Activated CD4-positive, alpha-beta T cell treated with anti-CD3 and anti-CD28 coated beads, Interleukin-2, amount 50 U/mL, for 24 hours (primary cell): ENCODE results near the gene XKR3.
"Not testable (repeated sequence)": the region's sequence is repeated elsewhere in the genome, so short reads cannot be mapped to it uniquely, and the experiment has no call there.

Experiments used
- DNase-seq, 2 donors: peaks; one replicate each; pipeline ENCODE4 v3.0.0-alpha.2; 2020; ENCODE audit warnings: low read depth in 1 of 2, low spot score in 1 of 2

XKR3 gene

GRCh38 chr22:16806401-16806800 is 18.8 kb downstream of the XKR3 start:
- no peak for DNase-seq

GRCh38 chr22:16804882-16805281 is 20.3 kb downstream of the XKR3 start:
- DNase-seq = no peak

GRCh38 chr22:16803255-16803917 is 21.8 kb downstream of the XKR3 start:
- no peak for DNase-seq

GRCh38 chr22:16801571-16801970 is 23.6 kb downstream of the XKR3 start:
- DNase-seq = no peak

GRCh38 chr22:16801088-16801487 is 24.1 kb downstream of the XKR3 start:
- no peak for DNase-seq

GRCh38 chr22:16800358-16800757 is 24.9 kb downstream of the XKR3 start:
- no peak for DNase-seq

GRCh38 chr22:16795504-16795903 is 29.7 kb downstream of the XKR3 start:
- DNase-seq = not testable (repeated sequence)

GRCh38 chr22:16793831-16794230 is 31.4 kb downstream of the XKR3 start:
- DNase-seq = no peak

GRCh38 chr22:16789860-16790493 is 35.2 kb downstream of the XKR3 start:
- DNase-seq = no peak

- no peak for DNase-seq
Observed at GRCh38 chr22:16783930-16784354, 41.3 kb downstream of the XKR3 start.

- DNase-seq = no peak
Observed at GRCh38 chr22:16783453-16783852, 41.8 kb downstream of the XKR3 start.

GRCh38 chr22:16781764-16782329 is 43.4 kb downstream of the XKR3 start:
- no peak for DNase-seq

- no peak for DNase-seq
Observed at GRCh38 chr22:16781074-16781763, 44.0 kb downstream of the XKR3 start.

GRCh38 chr22:16777284-16777924 is 47.8 kb downstream of the XKR3 start:
- no peak for DNase-seq

- no peak for DNase-seq
Observed at GRCh38 chr22:16776080-16776479, 49.1 kb downstream of the XKR3 start.

- no peak for DNase-seq
Observed at GRCh38 chr22:16774911-16775500, 50.2 kb downstream of the XKR3 start.

- not testable (repeated sequence) for DNase-seq
Observed at GRCh38 chr22:16771569-16771968, 53.6 kb downstream of the XKR3 start.

GRCh38 chr22:16767927-16768326 is 57.3 kb downstream of the XKR3 start:
- DNase-seq = not testable (repeated sequence)

- not testable (repeated sequence) for DNase-seq
Observed at GRCh38 chr22:16762224-16762623, 63.0 kb downstream of the XKR3 start.

GRCh38 chr22:16760416-16760815 is 64.8 kb downstream of the XKR3 start:
- not testable (repeated sequence) for DNase-seq

GRCh38 chr22:16749282-16749681 is 75.9 kb downstream of the XKR3 start:
- not testable (repeated sequence) for DNase-seq
